NB4 (cell line): ENCODE data around the gene PSMB8.

Source experiments
- CTCF ChIP-seq: IDR thresholded peaks from one replicate; pipeline ENCODE4 v1.5.1; 2012; ENCODE audit warnings: low read depth, low read length
- MYC ChIP-seq: IDR thresholded peaks from 2 replicates; pipeline ENCODE4 v1.6.1; 2011; ENCODE audit warnings: low read depth, low read length
- POLR2A ChIP-seq: IDR thresholded peaks from 2 replicates; pipeline ENCODE4 v1.6.1; 2011; ENCODE audit warnings: mild to moderate bottlenecking; ENCODE audit not compliant: insufficient read length; ENCODE audit errors: extremely low read depth

- TF ChIP-seq CTCF = peak; percentile 65
- no peak for TF ChIP-seq POLR2A
- no peak for TF ChIP-seq MYC
These were observed 46.7 kb downstream of the PSMB8 start for GRCh38 chr6:32796848-32797776.
